Type B pancreatic cell (in vitro differentiated cells): ENCODE measurements around the gene POPDC2. TPM values are rescaled to one million over a fixed set of nuclear protein-coding genes. Genes with fewer than 3 reads are reported as not detected.

Experiments
- DNase-seq: peaks from one replicate; pipeline ENCODE4 v3.0.0; 2021; ENCODE audit warnings: mixed read lengths; ENCODE audit not compliant: unreplicated experiment; ENCODE audit errors: extremely low spot score
- H3K27ac Mint-ChIP-seq: 2 replicates; pipeline ENCODE4 v1.8.0; 2021; ENCODE audit warnings: mild to moderate bottlenecking, mixed read lengths
- H3K27me3 Mint-ChIP-seq: 2 replicates; pipeline ENCODE4 v1.8.0; 2021; ENCODE audit warnings: mixed read lengths
- H3K36me3 Mint-ChIP-seq: 2 replicates; pipeline ENCODE4 v1.8.0; 2021; ENCODE audit warnings: mixed read lengths
- H3K4me1 Mint-ChIP-seq: one replicate; pipeline ENCODE4 v1.8.0; 2021; ENCODE audit warnings: mixed read lengths; ENCODE audit not compliant: unreplicated experiment
- H3K4me3 Mint-ChIP-seq: 2 replicates; pipeline ENCODE4 v1.8.0; 2021; ENCODE audit warnings: mild to moderate bottlenecking, mixed read lengths
- H3K9me3 Mint-ChIP-seq: 2 replicates; pipeline ENCODE4 v1.8.0; 2021; ENCODE audit warnings: mixed read lengths
- CTCF ChIP-seq: fragments of 200-600 bp; sonication (generic); conservative IDR thresholded peaks from 2 replicates; pipeline ENCODE4 v1.5.0; 2021; ENCODE audit warnings: antibody characterized with exemption, mild to moderate bottlenecking
- total RNA-seq: library from RNA; stranded (reverse); gene quantifications from 2 replicates; pipeline ENCODE4 v1.2.1, GENCODE V29; 2021; ENCODE audit warnings: low replicate concordance

The POPDC2 gene
- total RNA-seq, 1 donor from 2014 or later: 2.6 TPM

- Mint-ChIP-seq H3K27me3 (no peaks in the 10 kb centered on the region), H3K9me3 (no peaks in the 10 kb centered on the region), H3K27ac (no peak overlapping the region), H3K36me3 (peaks cover 2% of the 10 kb centered on the region), H3K4me1 (peaks cover 21% of the 10 kb centered on the region), H3K4me3 (no peak overlapping the region)
- TF ChIP-seq CTCF: no peak
- DNase-seq: no peak
Measured at GRCh38 chr3:119636249-119636648, 24.1 kb downstream of the POPDC2 start.

DNA sequence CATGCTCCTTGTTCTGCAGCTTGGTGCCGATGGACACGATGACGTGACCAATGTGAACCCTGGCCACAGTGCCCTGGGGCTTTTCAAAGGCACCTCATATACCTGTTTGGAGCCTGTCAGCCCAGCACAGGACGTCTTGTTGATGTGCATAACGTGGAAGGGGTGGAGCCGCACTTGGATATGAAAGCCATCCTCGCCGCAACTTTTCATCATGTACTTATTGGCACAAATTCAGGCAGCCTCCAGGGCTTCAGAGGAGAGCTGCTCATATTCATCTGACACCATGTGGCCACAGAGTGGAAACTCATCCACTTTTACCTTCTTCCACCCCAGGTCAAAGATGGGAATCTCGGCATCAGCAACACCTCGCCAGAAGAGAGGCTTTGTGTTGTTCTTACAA, 24.7 kb downstream of the POPDC2 start:
- no peaks in the 10 kb centered on the region for H3K27me3 Mint-ChIP-seq
- TF ChIP-seq CTCF: no peak
- no peaks in the 10 kb centered on the region for H3K9me3 Mint-ChIP-seq
- no peak overlapping the region for H3K4me3 Mint-ChIP-seq
- DNase-seq: no peak
- peaks cover 24% of the 10 kb centered on the region for H3K4me1 Mint-ChIP-seq
- H3K36me3 Mint-ChIP-seq: no peaks in the 10 kb centered on the region
- no peak overlapping the region for H3K27ac Mint-ChIP-seq

- no peak for DNase-seq
- H3K9me3 Mint-ChIP-seq: no peaks in the 10 kb centered on the region
- H3K27ac Mint-ChIP-seq: no peak overlapping the region
- TF ChIP-seq CTCF: no peak
- no peaks in the 10 kb centered on the region for H3K36me3 Mint-ChIP-seq
- peaks cover 20% of the 10 kb centered on the region for H3K4me1 Mint-ChIP-seq
- no peak overlapping the region for H3K4me3 Mint-ChIP-seq
- no peaks in the 10 kb centered on the region for H3K27me3 Mint-ChIP-seq
Measured at GRCh38 chr3:119632829-119633228, 27.6 kb downstream of the POPDC2 start.

- peaks cover 20% of the 10 kb centered on the region for H3K4me1 Mint-ChIP-seq
- peak overlapping the region; percentile 18 for H3K27ac Mint-ChIP-seq
- TF ChIP-seq CTCF: no peak
Measured at GRCh38 chr3:119632216-119632615, 28.2 kb downstream of the POPDC2 start.

GRCh38 chr3:119631516-119631915, 28.9 kb downstream of the POPDC2 start:
- Mint-ChIP-seq H3K27ac (peak overlapping the region; percentile 65), H3K27me3 (no peaks in the 10 kb centered on the region), H3K36me3 (no peaks in the 10 kb centered on the region), H3K4me3 (no peak overlapping the region), H3K9me3 (no peaks in the 10 kb centered on the region), H3K4me1 (peaks cover 20% of the 10 kb centered on the region)
- no peak for DNase-seq
- no peak for TF ChIP-seq CTCF

More at GRCh38 chr3:119632216-119632615, 28.2 kb downstream of the POPDC2 start:
- no peaks in the 10 kb centered on the region for H3K27me3 Mint-ChIP-seq
- no peaks in the 10 kb centered on the region for H3K9me3 Mint-ChIP-seq
- no peaks in the 10 kb centered on the region for H3K36me3 Mint-ChIP-seq
- no peak overlapping the region for H3K4me3 Mint-ChIP-seq
- DNase-seq: no peak

- H3K27ac Mint-ChIP-seq: peak overlapping the region; percentile 58
- TF ChIP-seq CTCF: no peak
- no peak overlapping the region for H3K4me3 Mint-ChIP-seq
- H3K36me3 Mint-ChIP-seq: no peaks in the 10 kb centered on the region
- H3K4me1 Mint-ChIP-seq: peaks cover 21% of the 10 kb centered on the region
- no peak for DNase-seq
- peaks cover 3% of the 10 kb centered on the region for H3K27me3 Mint-ChIP-seq
- H3K9me3 Mint-ChIP-seq: no peaks in the 10 kb centered on the region
Measured at GRCh38 chr3:119630880-119631329, 29.5 kb downstream of the POPDC2 start.
